Effector memory CD8-positive, alpha-beta T cell (primary cell): ENCODE results near the gene MTTP.
"Not testable (repeated sequence)": the region's sequence is repeated elsewhere in the genome, so short reads cannot be mapped to it uniquely, and the experiment has no call there.

Experiments
- ATAC-seq: fragments of 150-1000 bp; cut with Tn5 transposase; replicated peaks from 2 replicates; pipeline ENCODE4 v1.10.0; 2021; ENCODE audit warnings: mild to moderate bottlenecking, moderate library complexity
- DNase-seq, 3 experiments: peaks; one replicate each; pipeline ENCODE4 v3.0.0; 2021
- H3K27ac Mint-ChIP-seq, 2 donors: one replicate each; pipeline ENCODE4 v1.8.0; 2022; ENCODE audit warnings: mild to moderate bottlenecking in 2 of 2, mixed read lengths in 2 of 2, moderate library complexity in 2 of 2
- H3K27me3 Mint-ChIP-seq, 2 donors: one replicate each; pipeline ENCODE4 v1.8.0; 2022; ENCODE audit warnings: mixed read lengths in 2 of 2
- H3K36me3 Mint-ChIP-seq: one replicate; pipeline ENCODE4 v1.8.0; 2022; ENCODE audit warnings: mild to moderate bottlenecking, moderate library complexity, mixed read lengths; ENCODE audit not compliant: insufficient read depth
- H3K4me1 Mint-ChIP-seq, 2 donors: one replicate each; pipeline ENCODE4 v1.8.0; 2022; ENCODE audit warnings: low read depth in 2 of 2, mixed read lengths in 2 of 2
- H3K4me3 Mint-ChIP-seq, 2 donors: one replicate each; pipeline ENCODE4 v1.8.0; 2022; ENCODE audit warnings: mild to moderate bottlenecking in 2 of 2, mixed read lengths in 2 of 2, moderate library complexity in 2 of 2
- H3K9me3 Mint-ChIP-seq, 2 donors: one replicate each; pipeline ENCODE4 v1.8.0; 2022; ENCODE audit warnings: mixed read lengths in 2 of 2
- total RNA-seq, 9 experiments: gene quantifications; one replicate each; lab custom pipeline; 2026; lab: John Stamatoyannopoulos, UW

The MTTP gene
- 0 to 0.12 (median 0.07) reads per million in 9 experiments for total RNA-seq

DNA sequence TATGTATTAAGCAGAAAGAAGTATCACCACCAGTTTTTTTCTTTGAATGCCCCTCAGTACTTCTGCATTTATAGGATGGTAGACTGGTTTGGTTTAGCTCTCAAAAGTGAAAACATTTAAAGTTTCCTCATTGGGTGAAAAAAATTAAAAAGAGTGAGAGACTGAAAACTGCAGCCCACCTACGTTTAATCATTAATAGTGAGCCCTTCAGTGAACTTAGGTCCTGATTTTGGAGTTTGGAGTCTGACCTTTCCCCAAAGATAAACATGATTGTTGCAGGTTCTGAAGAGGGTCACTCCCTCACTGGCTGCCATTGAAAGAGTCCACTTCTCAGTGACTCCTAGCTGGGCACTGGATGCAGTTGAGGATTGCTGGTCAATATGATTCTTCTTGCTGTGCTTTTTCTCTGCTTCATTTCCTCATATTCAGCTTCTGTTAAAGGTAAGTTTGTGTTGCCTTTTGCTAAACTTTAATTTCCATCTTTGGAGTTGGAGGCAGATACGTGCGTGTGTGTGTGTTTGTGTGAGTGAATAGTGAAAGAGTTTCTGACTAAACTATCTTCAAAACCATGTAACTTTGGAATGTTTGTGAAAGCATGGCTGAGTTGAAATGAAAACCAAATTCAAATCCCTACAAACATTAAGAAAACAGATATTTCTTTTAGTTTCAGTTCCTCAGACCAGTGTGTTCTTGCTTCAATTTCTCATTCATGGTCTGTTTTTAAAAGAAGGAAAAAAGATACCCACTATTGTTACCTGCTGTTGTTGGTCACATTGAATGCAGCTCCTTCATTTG lies at the start of gene MTTP:
Gene MTTP, plus strand, starts transcription at position 295 of the 795 bp plus-strand sequence. Its CDS starts 86 bp downstream, at position 381.
- DNase-seq (no peak), ATAC-seq (no peak)
- H3K27me3 Mint-ChIP-seq = peaks cover 58 to 66% of the 10 kb centered on the region in 2 donors
- H3K4me1 Mint-ChIP-seq = no peaks in the 10 kb centered on the region
- H3K9me3 Mint-ChIP-seq = no peaks in the 10 kb centered on the region
- H3K36me3 Mint-ChIP-seq = no peaks in the 10 kb centered on the region
- H3K4me3 Mint-ChIP-seq = no peak within 1 kb of the TSS
- no peak within 1 kb of the TSS for H3K27ac Mint-ChIP-seq

DNA sequence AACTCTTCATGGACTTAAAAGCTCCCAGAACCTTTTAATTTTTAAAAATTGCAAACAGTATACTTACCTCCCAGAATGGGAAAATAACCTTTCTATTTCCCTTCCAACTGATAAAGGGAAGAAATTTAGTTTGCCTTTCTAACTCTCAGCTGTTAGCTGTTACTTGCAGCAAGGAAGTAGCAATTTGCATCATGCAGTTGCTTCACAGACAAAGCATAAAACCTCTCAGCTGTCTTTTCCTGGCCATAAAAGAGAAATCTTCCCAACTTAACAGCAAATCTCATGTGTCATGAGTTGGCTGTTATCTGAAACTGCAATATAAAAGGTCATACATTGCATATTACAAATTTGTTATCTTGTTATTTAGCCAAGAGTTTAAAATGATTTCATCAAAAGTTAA lies 45.4 kb upstream of the MTTP start:
- Mint-ChIP-seq H3K27ac (no peak overlapping the region), H3K4me1 (no peaks in the 10 kb centered on the region), H3K36me3 (no peaks in the 10 kb centered on the region), H3K4me3 (no peak overlapping the region), H3K9me3 (no peaks in the 10 kb centered on the region), H3K27me3 (peaks cover 45 to 48% of the 10 kb centered on the region in 2 donors)
- no peak for DNase-seq
- no peak for ATAC-seq

DNA sequence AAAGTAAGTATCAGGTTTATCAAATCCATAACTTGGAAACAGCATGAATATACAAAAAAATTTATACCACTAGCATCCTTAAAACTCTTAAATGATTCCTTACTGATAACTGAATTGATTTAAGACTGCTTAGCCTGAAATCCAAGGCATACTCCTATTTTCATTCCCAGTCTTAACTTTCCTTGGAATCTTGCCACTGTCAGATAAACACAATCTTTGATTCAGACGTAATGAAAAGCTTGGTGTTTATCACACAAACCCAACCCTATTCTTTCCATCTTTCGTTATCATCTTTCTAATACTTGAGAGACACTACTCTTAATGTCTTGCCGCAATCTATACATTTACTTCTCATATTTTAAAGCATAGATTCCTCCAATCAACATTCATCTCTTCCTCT lies 44.7 kb upstream of the MTTP start:
- Mint-ChIP-seq H3K9me3 (no peaks in the 10 kb centered on the region), H3K36me3 (no peaks in the 10 kb centered on the region), H3K4me3 (no peak overlapping the region), H3K4me1 (no peaks in the 10 kb centered on the region), H3K27me3 (peaks cover 41 to 50% of the 10 kb centered on the region in 2 donors), H3K27ac (no peak overlapping the region)
- DNase-seq (no peak), ATAC-seq (no peak)

DNA sequence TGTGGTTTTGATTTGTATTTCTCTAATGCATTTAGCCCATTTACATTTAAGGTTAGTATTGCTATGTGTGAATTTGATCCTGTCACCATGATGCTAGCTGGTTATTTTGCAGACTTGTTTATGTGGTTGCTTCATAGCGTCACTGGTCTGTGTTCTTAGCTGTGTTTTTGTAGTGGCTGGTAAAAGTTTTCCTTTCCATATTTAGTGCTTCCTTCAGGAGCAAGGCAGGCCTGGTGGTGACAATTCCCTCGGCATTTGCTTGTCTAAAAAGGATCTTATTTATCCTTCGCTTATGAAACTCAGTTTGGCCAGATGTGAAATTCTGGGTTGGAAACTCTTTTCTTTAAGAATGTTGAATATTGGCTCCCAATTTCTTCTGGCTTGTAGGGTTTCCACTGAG lies 39.9 kb upstream of the MTTP start:
- H3K27ac Mint-ChIP-seq, H3K4me3 Mint-ChIP-seq, DNase-seq, H3K36me3 Mint-ChIP-seq, ATAC-seq, H3K9me3 Mint-ChIP-seq, H3K4me1 Mint-ChIP-seq: not testable (repeated sequence)
- H3K27me3 Mint-ChIP-seq = peaks cover 41 to 65% of the 10 kb centered on the region in 2 donors

DNA sequence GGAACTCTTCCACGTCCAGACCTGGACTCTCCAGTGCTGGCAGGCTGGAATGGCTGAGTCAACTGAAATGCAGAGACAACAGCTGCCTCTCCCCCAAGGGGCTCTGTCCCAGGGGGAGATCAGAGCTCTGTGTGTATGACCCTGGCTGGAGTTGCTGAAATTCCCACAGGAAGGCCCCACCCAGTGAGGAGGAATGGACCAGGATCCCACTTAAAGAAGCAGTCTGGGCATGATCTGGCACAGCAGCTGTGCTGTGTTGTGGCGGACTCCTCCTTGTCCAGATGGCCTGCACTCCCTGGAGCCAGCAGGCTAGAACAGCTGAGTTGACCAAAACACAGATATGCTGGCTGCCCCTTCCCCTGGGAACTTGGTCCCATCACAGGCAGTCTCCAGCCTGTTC lies 38.4 kb upstream of the MTTP start:
- ATAC-seq (no peak), DNase-seq (no peak)
- peaks cover 32 to 64% of the 10 kb centered on the region in 2 donors for H3K27me3 Mint-ChIP-seq
- no peaks in the 10 kb centered on the region for H3K9me3 Mint-ChIP-seq
- no peaks in the 10 kb centered on the region for H3K36me3 Mint-ChIP-seq
- no peak overlapping the region for H3K27ac Mint-ChIP-seq
- no peak overlapping the region for H3K4me3 Mint-ChIP-seq
- no peaks in the 10 kb centered on the region for H3K4me1 Mint-ChIP-seq

GRCh38 chr4:99536848-99537247 lies 37.8 kb upstream of the MTTP start:
- H3K4me3 Mint-ChIP-seq = no peak overlapping the region

GRCh38 chr4:99537674-99538073 lies 37.0 kb upstream of the MTTP start:
- Mint-ChIP-seq H3K27ac (no peak overlapping the region), H3K9me3 (no peaks in the 10 kb centered on the region), H3K4me1 (no peaks in the 10 kb centered on the region)

More at GRCh38 chr4:99536848-99537247, 37.8 kb upstream of the MTTP start:
- H3K9me3 Mint-ChIP-seq = no peaks in the 10 kb centered on the region
- DNase-seq (no peak), ATAC-seq (no peak)
- H3K36me3 Mint-ChIP-seq = no peaks in the 10 kb centered on the region
- H3K4me1 Mint-ChIP-seq = no peaks in the 10 kb centered on the region
- peaks cover 28 to 58% of the 10 kb centered on the region in 2 donors for H3K27me3 Mint-ChIP-seq
- no peak overlapping the region for H3K27ac Mint-ChIP-seq

GRCh38 chr4:99540277-99540939 lies 34.2 kb upstream of the MTTP start:
- Mint-ChIP-seq H3K9me3 (no peaks in the 10 kb centered on the region), H3K36me3 (no peaks in the 10 kb centered on the region), H3K27me3 (peaks cover 12 to 24% of the 10 kb centered on the region in 2 donors), H3K4me1 (no peaks in the 10 kb centered on the region), H3K27ac (no peak overlapping the region), H3K4me3 (no peak overlapping the region)
- ATAC-seq = no peak
- DNase-seq = no peak

More at GRCh38 chr4:99537674-99538073, 37.0 kb upstream of the MTTP start:
- DNase-seq (no peak), ATAC-seq (no peak)
- Mint-ChIP-seq H3K27me3 (peaks cover 21 to 50% of the 10 kb centered on the region in 2 donors), H3K4me3 (no peak overlapping the region), H3K36me3 (no peaks in the 10 kb centered on the region)

DNA sequence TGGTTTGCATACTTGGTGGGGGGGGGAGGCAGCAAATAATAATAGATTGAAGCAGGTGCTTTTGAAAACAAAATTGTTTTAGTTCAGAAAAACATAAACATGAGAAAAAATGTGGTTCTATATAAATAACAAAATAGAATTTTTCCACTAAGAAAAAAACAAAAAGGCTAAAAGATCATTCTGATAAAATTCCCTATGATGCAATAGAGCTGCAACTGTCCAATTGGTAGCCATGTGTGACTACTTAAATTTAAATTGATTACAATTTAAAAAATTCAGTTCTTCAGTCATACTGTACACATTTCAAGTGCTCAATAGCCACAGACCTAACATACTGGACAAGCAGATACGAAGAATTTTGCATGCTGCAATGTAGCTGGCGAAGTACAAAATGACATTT lies 21.8 kb upstream of the MTTP start:
- DNase-seq (no peak), ATAC-seq (no peak)
- Mint-ChIP-seq H3K4me3 (no peak overlapping the region), H3K27ac (no peak overlapping the region), H3K4me1 (no peaks in the 10 kb centered on the region), H3K27me3 (no peaks in the 10 kb centered on the region), H3K36me3 (no peaks in the 10 kb centered on the region), H3K9me3 (no peaks in the 10 kb centered on the region)

DNA sequence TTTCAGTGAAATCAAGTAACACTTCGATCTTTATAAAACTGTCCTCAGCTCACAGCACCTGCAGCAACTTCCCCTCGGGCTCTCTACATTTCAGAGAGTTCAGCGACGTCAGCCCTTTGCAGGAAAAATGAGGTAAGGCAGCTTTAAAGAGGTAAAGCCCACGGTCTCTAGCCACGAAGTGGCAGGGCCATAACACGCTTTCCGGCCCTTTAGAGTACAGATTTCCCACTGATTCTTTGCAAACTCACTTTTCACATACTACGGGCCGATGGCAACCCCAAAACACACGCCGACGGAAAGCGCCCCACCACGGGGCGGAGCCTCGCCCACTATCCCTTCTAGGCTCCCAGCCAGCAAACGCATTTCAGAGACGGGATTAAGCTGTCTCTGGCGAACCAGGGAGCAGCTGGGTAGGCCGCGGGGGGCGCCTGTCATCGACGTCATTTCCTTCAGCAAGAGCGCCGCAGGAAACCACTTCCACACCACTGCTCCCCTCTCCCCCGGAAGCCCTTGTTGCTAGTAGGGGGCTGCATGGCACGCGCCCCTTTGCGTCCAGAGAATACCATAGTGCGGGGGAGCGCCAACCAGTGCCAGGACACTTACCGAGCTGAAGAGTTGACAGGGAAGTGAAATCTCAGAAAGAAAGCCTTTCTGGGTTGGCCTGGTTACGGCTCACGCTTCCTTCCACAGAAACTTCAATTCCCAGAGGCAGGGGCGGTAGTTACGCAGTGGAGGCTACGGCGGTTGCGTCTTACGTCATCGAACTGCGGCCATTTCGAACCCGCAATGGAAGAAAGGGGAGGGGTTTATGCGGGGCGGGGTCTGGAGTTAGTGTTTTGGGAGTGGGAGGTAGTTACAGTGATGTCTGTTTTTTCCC lies 11.1 kb upstream of the MTTP start, which contains the start of gene TRMT10A:
Gene TRMT10A, minus strand, starts transcription at position 730 of the 877 bp plus-strand sequence. CDS start 4,701 bp downstream, outside the sequence.
- peaks cover 30% of the 10 kb centered on the region in 2 donors for H3K27me3 Mint-ChIP-seq
- ATAC-seq (peak; percentile 87), DNase-seq (peak; percentile 90 to 94 (median 93))
- peaks cover 25% of the 10 kb centered on the region for H3K36me3 Mint-ChIP-seq
- peaks cover 5% of the 10 kb centered on the region in 2 donors for H3K4me1 Mint-ChIP-seq
- peak within 1 kb of the TSS; percentile 98 to 100 for H3K27ac Mint-ChIP-seq
- peak within 1 kb of the TSS; percentile 90 to 96 for H3K4me3 Mint-ChIP-seq
- H3K9me3 Mint-ChIP-seq = no peaks in the 10 kb centered on the region

DNA sequence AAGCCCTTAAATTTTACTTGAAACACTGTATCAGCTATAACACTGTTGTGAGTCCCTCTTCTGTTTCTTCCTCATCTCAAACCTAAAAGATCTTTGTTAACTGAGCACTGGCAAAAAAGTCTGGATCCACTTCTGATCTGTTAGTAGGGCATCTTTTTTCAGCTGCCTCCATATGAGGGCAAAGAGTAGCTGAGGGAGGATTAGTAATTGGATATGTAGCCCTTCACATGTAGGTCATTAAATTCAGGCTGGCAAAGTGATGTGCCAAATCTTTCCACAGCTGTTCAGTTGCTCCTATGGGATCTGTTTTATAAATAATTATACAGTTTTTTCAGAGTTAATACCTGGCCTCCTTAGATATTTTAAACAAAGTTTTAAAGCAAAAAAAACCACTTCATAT lies 9.7 kb upstream of the MTTP start:
- H3K4me1 Mint-ChIP-seq = peaks cover 5% of the 10 kb centered on the region in 2 donors
- H3K36me3 Mint-ChIP-seq = peaks cover 25% of the 10 kb centered on the region
- H3K27ac Mint-ChIP-seq = no peak overlapping the region
- DNase-seq = no peak
- no peak for ATAC-seq
- no peak overlapping the region for H3K4me3 Mint-ChIP-seq
- no peaks in the 10 kb centered on the region for H3K9me3 Mint-ChIP-seq
- H3K27me3 Mint-ChIP-seq = peaks cover 37 to 42% of the 10 kb centered on the region in 2 donors

DNA sequence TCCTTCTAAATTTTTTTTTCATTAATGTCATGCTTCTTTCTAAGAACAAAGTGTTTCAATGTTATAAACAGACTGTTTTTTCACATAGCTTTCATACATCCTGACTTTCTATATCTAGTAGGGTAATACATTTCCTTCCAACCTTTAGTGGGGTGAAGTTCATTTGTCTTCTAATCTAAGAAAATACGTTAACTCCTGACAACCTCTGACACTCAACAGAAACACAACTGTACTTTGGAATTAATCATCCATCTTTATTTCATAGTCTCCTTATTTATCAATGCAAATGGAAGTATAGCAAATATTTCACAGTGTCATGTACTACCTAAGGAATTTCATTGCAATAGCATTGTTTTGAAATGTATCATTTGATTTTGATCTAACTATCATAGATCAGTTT lies 2.7 kb upstream of the MTTP start:
- Mint-ChIP-seq H3K4me3 (no peak overlapping the region), H3K9me3 (no peaks in the 10 kb centered on the region), H3K36me3 (no peaks in the 10 kb centered on the region), H3K4me1 (no peaks in the 10 kb centered on the region), H3K27me3 (peaks cover 57 to 65% of the 10 kb centered on the region in 2 donors), H3K27ac (no peak overlapping the region)
- DNase-seq (no peak), ATAC-seq (no peak)
